Activated naive CD4-positive, alpha-beta T cell treated with Interleukin-2 at 50 U/mL for 16 hours (primary cell): ENCODE measurements around the gene RAD17.
"Not testable (repeated sequence)": the region's sequence is repeated elsewhere in the genome, so short reads cannot be mapped to it uniquely, and the experiment has no call there.

Experiments used
- DNase-seq: peaks from one replicate; pipeline ENCODE4 v3.0.0-alpha.2; 2020

Gene RAD17

DNA sequence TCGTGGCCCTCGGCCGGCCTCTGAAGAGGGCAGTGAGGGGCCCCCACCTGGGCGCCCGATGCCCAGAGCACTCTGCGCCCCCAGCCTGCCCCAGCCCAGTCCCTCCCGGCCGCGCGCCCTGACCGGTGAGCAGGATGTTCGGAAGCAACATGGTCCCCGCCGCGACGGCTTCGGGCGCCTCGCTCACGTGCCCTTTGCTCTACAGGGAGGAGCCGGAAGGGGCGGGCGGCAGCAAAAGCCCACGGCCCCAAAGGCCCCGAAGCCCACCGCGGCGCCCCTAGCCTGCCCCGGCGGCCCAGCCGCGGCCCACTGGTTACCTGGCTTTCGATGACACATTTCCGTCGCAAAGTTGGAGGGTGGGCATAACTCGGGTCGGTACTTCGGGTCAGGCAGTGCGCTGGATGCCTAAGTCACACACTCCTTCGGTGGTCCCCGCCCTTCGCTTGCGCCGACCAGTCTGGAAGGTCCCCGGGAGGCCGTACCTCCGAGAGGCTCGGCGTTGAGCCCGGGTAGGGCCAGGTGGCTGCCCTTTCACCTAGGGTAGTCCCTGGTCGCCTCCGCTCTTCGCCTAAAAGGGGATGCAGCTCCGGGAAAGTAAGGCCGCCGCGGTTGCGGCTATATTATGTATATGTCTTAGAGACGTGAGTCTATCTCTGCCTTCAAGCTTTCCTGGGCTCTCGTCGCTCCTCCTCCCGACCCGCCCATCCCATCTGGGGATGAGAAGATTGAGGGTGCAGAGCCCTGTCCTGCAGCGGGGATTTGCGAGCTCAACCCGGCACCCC, at the start of gene RAD17, which contains the start of the genes AK6 and TAF9:
TSS of gene RAD17 (plus strand) at position 479 of the 782 bp plus-strand sequence. CDS start 2,391 bp downstream, outside the sequence.
TSS of gene AK6 (minus strand) at position 181 of the 782 bp plus-strand sequence. CDS start at position 151, 30 bp downstream.
TSS of gene TAF9 (minus strand) at position 181 of the 782 bp plus-strand sequence. CDS start 3,783 bp downstream, outside the sequence.
- peak; percentile 92 for DNase-seq

DNA sequence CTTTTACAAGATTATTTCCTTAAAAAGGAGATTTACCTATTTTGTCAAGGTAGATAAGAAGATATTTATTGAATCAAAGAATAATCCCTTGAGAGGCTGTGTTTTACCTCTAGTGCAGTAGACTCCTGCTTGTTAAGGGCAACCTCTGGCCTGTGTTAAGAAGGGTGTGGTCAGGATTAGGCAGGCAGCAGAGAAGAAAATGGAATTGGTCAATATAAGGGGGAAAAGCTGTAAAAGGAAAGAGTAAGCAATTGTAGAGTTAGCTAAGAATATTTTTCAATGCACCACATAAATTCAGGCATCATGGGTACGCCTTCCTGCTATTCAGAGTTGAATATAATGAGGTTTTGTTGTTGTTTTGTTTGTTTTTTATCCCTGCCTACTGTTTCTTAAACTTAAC, 43.3 kb upstream of the RAD17 start:
- no peak for DNase-seq

- DNase-seq: no peak
Measured at GRCh38 chr5:69329905-69330489, 39.6 kb upstream of the RAD17 start.

DNA sequence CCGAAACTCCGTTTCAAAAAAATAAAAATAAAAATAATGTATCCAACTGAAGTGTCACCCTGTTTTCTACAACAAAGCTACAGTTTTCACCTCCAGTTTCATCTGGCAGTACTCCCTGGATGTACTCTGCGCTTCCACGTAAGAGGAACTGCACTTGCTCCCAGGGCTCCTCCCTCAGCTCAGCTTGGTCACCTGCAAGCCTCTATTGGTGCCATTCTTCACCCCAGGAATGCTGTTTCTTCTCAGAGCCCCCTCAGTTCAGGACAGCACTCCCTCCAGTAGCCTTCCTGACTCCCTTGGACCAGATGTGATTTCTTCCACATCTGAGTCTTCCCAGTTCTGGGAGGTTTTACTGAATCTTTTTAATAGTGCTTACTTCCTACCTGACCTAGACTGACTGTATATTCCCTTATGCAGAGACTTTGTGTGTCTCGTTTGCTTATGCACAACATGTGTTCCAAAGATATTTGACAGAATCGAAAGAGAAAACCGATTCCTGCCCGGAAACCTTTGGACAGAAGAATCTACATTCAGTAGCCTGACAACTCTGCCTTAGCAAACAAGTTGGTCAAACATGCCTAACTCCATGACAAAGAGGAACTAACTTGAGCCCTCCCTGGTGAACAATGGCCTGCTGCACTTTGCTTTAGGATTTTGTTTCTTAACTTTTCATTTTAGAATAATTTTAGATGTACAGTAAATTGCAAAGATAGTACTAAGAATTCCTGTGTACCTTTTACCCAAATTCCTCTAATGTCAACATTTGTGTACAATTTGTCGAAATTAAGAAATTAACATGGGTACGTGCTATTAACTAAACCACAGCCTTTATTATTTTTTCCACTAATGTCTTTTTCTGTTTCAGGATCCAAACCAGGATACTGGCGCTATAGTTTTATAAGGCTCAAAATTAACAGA, 37.8 kb upstream of the RAD17 start:
- no peak for DNase-seq

DNA sequence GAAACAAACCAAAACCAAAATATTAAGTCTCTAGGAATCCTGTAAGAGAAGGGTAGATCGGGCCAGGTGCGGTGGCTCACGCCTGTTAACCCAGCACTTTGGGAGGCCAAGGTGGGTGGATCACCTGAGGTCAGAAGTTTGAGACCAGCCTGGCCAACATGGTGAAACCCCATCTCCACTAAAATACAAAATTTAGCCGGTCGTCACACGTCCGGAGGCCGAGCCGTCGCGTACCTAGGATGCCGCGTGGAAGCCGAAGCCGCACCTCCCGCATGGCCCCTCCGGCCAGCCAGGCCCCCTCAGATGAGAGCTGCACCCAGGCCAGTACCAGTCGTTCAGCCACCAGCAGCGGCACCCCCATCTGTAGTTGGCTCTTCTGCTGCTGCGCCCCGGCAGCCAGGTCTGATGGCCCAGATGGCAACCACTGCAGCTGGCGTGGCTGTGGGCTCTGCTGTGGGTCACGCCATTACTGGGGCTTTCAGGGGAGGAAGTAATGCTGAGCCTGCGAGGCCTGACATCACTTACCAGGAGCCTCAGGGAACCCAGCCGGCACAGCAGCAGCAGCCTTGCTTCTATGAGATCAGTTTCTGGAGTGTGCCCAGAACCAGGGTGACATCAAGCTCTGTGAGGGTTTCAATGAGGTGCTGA, 35.8 kb upstream of the RAD17 start:
- not testable (repeated sequence) for DNase-seq

DNA sequence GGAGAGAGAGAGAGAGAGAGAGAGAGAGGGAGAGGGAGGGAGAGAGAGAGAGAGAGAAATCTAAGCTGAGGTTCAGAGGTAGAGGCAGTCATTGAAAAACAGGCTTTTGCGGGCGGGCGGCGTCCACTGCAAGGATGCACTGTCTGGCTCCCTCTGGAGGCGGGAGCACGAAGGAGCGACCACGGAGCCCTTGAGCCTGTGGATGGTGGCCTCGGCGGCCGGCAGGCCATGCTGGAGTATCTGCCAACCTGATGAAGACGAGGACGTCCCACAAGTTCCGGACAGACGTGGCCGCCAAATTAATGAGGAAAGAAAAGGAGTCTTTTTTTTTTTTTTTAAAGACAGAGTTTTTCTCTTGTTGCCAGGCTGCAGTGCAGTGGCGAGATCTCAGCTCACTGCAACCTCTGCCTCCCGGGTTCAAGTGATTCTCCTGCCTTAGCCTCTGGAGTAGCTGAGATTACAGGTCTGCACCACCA, 34.8 kb upstream of the RAD17 start:
- peak; percentile 76 for DNase-seq

GRCh38 chr5:69335341-69335935, 34.2 kb upstream of the RAD17 start:
- no peak for DNase-seq

GRCh38 chr5:69341520-69342161, 28.0 kb upstream of the RAD17 start:
- DNase-seq: no peak

- no peak for DNase-seq
Measured at GRCh38 chr5:69343083-69343482, 26.5 kb upstream of the RAD17 start.

GRCh38 chr5:69350664-69351063, 19.0 kb upstream of the RAD17 start:
- no peak for DNase-seq

DNA sequence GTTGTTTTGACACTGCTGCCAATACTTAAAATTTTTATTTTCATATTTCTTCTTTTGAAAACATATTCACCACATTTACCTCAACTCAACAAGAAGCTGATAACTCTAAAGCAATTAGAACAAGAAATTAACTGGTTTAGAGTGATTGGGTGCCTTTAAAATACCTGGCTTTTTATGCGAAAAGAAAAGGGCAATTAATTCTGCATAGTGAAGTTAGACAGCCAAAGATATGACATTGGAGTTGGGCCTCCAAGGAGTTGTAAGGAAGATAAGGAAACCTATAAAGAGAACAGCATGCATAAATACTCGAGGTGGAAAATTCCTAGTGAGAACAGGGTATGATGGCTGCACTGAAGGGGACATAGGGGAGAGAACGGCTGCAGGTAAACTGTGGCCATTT, 9.9 kb upstream of the RAD17 start:
- DNase-seq: no peak

DNA sequence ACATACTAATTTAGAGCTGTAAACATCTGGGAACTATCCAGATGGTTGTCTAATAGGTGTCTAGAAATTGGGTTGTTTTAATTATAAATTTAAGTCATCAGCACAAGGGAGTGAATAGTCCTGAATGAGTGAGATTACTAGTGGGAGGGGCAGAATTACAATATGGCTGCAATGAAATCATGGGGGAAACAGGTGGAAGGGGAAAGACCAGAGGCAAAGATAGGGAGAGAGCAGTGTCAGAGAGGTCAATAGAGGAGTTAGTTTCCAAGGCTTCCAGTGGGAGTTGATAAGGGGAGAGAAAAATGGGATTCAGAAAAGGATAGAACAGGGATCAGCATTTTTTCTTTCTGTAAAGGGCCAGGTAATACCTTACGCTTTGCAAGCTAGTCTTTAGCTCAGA, 9.2 kb upstream of the RAD17 start:
- DNase-seq: no peak

GRCh38 chr5:69364414-69364813, 5.2 kb upstream of the RAD17 start:
- no peak for DNase-seq

DNA sequence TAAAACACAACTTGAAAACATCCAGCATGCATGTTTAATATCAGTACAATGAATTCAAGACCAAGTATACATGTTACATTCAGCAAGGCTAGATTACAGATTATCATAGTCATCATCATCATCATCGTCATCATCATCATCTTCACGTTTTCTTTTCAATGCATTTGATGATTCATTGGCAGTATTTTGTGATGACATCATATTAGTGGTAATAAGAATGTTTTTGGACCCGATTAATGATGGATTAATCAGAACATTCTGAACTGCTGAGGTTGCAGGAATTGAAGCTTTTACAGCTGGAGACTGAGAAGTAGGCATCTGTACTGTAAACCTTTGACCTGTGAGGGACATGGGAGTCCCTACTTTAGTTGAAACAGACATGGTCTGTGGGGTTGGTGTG, 4.8 kb upstream of the RAD17 start:
- DNase-seq: no peak

DNA sequence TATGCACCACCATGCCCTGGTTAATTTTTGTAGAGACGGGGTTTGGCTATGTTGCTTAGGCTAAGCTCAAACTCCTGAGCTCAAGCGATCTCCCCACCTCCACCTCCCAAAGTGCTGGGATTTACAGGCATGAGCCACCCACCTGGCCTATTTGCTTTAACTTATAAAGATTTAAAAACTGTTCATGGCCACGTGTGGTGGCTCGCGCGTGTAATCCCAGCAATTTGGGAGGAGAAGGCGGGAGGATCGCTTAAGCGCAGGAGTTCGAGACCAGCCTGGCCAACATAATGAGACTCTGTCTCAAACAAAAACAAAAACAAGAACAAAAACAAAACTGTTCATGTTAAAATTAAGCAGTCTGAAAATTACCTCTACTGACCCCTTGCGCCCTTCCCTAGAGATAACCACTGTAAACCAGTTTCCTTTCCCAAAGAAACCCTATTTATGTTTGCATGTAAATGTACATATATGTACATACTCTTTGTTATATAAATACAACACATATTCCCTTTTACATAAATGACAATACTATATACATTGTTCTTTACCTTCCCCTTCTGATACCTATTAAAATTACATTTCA, 1.8 kb upstream of the RAD17 start:
- DNase-seq: no peak

DNA sequence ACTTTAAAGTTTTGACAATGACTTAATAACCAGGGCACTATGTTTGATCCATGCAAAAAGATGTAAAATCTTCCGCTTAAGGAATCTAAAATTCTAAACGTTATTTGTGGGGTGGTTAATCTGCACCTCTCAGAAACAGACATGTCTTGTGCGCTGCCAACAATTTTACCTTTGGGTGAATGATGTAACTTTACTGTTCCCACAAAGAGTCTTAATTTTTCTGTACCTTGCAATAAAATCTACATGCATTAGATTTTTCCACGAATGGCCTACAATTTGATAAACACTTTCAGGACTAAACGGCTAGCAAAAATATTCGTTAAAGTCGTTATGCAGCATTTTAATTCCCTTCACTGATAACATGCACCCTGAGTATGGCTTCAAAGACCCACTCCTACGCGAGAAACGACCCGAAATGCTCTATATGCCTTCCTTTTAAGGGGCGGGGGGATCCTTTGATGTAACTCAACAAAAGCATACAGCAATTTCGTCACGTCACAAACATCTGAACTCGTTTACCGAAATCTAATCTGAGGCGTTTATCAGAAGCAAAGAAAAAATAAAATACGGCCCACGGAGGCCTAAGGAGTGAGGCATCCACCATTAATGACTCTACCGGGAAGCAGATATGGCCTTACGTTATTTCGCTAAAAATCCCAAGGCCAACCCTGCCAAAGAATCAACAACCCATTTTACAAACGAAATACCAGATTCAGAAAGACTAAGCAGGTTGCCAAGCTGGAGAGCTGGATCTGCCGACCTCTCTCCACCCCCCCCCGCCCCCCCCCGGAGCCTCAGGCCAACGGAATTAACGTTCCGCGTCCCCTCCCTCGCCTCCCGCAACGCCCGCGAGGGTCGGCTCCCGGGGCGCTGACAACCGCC, 919 bp upstream of the RAD17 start:
- peak; percentile 34 for DNase-seq

- DNase-seq: not testable (repeated sequence)
Measured at GRCh38 chr5:69370335-69370734, 717 bp downstream of the RAD17 start.

DNA sequence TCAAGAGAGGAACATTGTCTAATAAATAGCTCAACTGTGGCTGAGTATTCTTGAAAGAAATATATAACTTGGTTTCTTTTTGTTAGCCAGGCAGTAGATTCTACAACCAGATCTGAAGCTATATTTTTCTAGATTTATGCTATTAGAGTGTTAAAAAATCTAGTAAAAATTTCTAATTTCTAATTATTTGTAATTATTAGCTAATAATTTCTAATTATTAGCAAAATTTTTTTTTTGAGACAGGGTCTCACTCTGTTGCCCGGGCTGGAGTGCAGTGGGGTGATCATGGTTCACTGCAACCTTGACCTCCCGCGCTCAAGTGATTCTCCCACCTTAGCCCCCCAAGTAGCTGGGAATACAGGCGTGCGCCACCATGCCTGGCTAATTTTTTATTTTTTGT, 2.8 kb downstream of the RAD17 start:
- DNase-seq: no peak

DNA sequence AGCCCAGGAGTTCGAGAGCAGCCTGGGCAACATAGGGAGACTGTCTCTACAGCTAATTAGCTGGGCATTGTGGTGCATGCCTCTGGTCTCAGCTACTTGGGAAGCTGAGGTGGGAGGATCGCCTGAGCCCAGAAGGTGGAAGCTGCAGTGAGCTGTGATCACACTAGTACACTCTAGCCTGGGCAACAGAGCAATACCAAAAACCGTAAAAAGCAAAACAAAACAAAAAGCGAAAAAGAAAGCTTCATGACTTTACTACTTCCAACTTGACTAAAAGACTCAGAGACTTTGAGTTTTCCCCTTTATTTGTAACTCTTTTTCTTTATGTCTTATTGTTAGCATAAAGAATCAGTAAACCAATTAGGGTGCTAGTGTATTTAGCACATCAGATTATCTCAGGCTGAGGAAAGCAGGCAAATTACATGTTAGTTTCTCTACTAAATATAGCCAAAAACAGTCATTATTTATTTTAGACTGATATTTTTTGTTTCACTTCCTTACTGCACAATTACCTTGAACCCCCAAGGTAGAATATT, 5.4 kb downstream of the RAD17 start:
- no peak for DNase-seq

DNA sequence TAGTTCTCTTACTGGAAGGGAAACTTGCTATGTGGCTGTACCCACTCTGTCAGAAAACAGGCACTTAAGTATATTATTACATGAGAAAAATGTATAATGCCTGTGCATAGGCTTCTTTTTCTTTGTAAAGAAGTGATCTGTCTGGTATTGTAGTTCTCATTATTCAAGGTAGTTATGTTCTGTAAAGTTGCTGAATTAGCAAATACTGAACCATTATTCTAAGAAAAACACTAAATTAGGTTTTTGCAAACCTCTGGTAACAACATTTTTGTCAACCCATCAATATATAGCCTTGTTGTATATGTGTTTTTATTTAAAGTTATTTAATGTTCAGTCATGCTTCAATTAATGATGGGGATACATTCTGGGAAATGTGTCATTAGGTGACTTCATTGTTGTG, 8.8 kb downstream of the RAD17 start:
- no peak for DNase-seq
